ENCODE measurements around the gene MCTP1. TPM values are rescaled to one million over a fixed set of nuclear protein-coding genes. Genes with fewer than 3 reads are reported as not detected.

MCTP1 gene
- total and polyA plus RNA-seq, 8 donors: 4.4 to 55.1 (median 5.9) TPM

DNA sequence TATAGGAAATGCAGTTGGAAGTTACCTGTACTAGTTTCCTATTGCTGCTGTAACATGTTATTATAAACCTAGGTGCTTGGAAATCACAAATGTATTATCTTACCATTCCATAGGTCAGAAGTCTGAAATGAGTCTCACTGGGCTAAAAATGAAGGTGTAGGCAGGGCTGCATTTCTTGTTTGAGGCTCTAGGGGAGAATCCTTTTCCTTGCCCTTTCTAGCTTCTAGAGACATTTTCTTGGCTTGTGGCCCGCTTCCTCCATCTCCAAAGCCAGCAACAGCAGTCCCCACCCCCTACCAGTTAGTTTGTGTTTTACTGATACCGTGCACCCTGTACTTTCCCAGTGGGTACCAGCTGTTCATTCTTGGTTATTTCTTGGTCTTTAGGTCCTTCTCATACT lies 513.2 kb downstream of the MCTP1 start:
- TF ChIP-seq, protein P1, sequence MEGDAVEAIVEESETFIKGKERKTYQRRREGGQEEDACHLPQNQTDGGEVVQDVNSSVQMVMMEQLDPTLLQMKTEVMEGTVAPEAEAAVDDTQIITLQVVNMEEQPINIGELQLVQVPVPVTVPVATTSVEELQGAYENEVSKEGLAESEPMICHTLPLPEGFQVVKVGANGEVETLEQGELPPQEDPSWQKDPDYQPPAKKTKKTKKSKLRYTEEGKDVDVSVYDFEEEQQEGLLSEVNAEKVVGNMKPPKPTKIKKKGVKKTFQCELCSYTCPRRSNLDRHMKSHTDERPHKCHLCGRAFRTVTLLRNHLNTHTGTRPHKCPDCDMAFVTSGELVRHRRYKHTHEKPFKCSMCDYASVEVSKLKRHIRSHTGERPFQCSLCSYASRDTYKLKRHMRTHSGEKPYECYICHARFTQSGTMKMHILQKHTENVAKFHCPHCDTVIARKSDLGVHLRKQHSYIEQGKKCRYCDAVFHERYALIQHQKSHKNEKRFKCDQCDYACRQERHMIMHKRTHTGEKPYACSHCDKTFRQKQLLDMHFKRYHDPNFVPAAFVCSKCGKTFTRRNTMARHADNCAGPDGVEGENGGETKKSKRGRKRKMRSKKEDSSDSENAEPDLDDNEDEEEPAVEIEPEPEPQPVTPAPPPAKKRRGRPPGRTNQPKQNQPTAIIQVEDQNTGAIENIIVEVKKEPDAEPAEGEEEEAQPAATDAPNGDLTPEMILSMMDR (IDR thresholded peaks at IDR 0.05): no peak
- ATAC-seq (no peak), DNase-seq (no peak)

GRCh38 chr5:94769996-94770395 lies 514.9 kb downstream of the MCTP1 start:
- Histone ChIP-seq H3K4me3 (no peak overlapping the region), H3K4me1 (no peaks in the 10 kb centered on the region), H3K27ac (no peak overlapping the region), H3K9me3 (no peaks in the 10 kb centered on the region), H3K36me3 (no peaks in the 10 kb centered on the region), H3K27me3 (no peaks in the 10 kb centered on the region)
- TF ChIP-seq, protein P1 (IDR thresholded peaks at IDR 0.05): no peak
- DNase-seq: no peak
- ATAC-seq: no peak
- intact Hi-C loops (cut with DNase I): no loop called here

More for the DNA sequence above, 513.2 kb downstream of the MCTP1 start:
- no peaks in the 10 kb centered on the region for H3K27me3 ChIP-seq
- H3K4me1 ChIP-seq: no peaks in the 10 kb centered on the region
- intact Hi-C loops (cut with DNase I): no loop called here
- no peaks in the 10 kb centered on the region for H3K36me3 ChIP-seq
- H3K9me3 ChIP-seq: no peaks in the 10 kb centered on the region
- H3K27ac ChIP-seq: no peak overlapping the region
- H3K4me3 ChIP-seq: no peak overlapping the region

DNA sequence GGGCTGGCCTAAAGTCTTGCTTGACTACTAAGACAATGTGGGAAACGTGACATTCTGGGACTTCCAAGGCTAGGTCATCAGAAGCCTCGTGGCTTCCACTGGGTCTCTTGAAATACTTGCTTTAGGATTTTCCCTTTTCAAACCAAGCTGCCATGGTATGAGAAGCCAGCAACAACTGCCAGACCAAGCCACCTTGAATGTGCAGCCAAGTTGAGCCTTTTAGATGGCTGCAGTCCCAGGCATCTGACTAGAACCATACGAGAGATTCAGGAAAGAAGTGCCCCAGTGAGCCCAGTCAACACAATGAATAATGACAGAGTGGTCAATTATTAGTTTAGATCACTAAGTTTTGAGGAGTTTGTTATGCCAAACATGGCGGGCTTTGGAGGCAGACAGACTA lies 523.1 kb downstream of the MCTP1 start:
- TF ChIP-seq, protein P1 (IDR thresholded peaks at IDR 0.05): no peak

DNA sequence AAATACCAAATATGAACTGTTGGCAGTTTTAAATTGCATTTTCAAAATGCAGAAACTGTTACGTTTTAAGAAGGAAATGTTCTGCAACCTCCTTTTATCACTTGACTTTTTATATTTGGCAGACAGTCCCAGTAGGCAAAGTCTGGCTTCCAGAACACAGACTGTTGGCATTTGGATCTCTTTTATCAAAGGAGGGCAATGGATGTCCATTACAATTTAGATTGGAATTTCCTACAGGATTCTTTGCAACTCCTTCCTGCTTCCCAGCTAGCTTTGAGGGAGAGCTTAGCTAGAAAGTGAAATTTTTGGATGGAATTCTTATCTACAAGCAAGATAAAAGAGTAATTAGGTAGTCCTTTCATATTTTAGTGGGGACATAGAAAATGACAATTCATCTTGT lies 523.8 kb downstream of the MCTP1 start:
- intact Hi-C loops (cut with DNase I): no loop called here
- Histone ChIP-seq H3K36me3 (no peaks in the 10 kb centered on the region), H3K4me1 (no peaks in the 10 kb centered on the region), H3K9me3 (no peaks in the 10 kb centered on the region), H3K27me3 (no peaks in the 10 kb centered on the region), H3K4me3 (no peak overlapping the region), H3K27ac (no peak overlapping the region)
- ATAC-seq (no peak), DNase-seq (no peak)
- TF ChIP-seq, protein P1 (IDR thresholded peaks at IDR 0.05): no peak

More for the DNA sequence above, 523.1 kb downstream of the MCTP1 start:
- no peak for DNase-seq
- intact Hi-C loops (cut with DNase I): no loop called here
- no peaks in the 10 kb centered on the region for H3K4me1 ChIP-seq
- H3K36me3 ChIP-seq: no peaks in the 10 kb centered on the region
- no peak overlapping the region for H3K4me3 ChIP-seq
- no peaks in the 10 kb centered on the region for H3K9me3 ChIP-seq
- no peak overlapping the region for H3K27ac ChIP-seq
- no peaks in the 10 kb centered on the region for H3K27me3 ChIP-seq
- ATAC-seq: no peak

- Histone ChIP-seq H3K4me1 (no peaks in the 10 kb centered on the region), H3K9me3 (no peaks in the 10 kb centered on the region), H3K27ac (no peak overlapping the region), H3K36me3 (no peaks in the 10 kb centered on the region), H3K4me3 (no peak overlapping the region), H3K27me3 (no peaks in the 10 kb centered on the region)
- TF ChIP-seq, protein P1 (IDR thresholded peaks at IDR 0.05): no peak
- intact Hi-C loops (cut with DNase I): no loop called here
- ATAC-seq (no peak), DNase-seq (no peak)
Observed at GRCh38 chr5:94759961-94760360, 524.9 kb downstream of the MCTP1 start.
